ENCODE results near the gene ZFP14. TPM values are rescaled to one million over a fixed set of nuclear protein-coding genes. Genes with fewer than 3 reads are reported as not detected.

The ZFP14 gene
- total RNA-seq, 1 donor from 2014 or later = 25.1 TPM

DNA sequence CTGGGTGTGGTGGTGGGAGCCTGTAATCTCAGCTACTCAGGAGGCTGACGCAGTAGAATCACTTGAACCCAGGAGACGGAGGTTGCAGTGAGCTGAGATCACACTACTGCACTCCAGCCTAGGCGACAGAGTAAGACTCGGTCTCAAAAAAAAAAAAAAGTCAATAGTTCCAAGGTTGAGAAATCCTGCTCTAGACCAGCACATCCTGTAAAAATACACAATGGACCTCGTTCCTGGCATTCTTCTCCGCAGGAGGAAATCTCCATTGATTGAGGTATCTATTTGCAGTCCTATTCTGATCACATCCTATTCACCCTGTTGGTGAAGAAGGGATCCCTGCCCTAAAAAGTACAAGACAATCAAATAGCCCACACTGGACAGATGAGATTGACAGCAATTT, 15.2 kb downstream of the ZFP14 start:
- H3K4me2 ChIP-seq = no peak overlapping the region
- no peaks in the 10 kb centered on the region for H4K20me1 ChIP-seq (ENCODE audit: low read depth)
- H3K27me3 Mint-ChIP-seq (ENCODE audit: insufficient read depth, low read depth) = no peaks in the 10 kb centered on the region
- no peak overlapping the region for H2AFZ ChIP-seq (replicated peaks)
- no peak overlapping the region for H3K27ac ChIP-seq
- no peak overlapping the region for H3K4me3 Mint-ChIP-seq
- H3K27me3 ChIP-seq = no peaks in the 10 kb centered on the region
- no peak overlapping the region for H3K4me3 ChIP-seq
- no peaks in the 10 kb centered on the region for H3K79me2 ChIP-seq (ENCODE audit: low read depth)
- no peak for DNase-seq (ENCODE audit: low spot score)
- H3F3A ChIP-seq (ENCODE audit: low read depth) = no peaks in the 10 kb centered on the region
- no peak overlapping the region for H3K9ac ChIP-seq
- H3K9me3 ChIP-seq (ENCODE audit: low read depth) = no peaks in the 10 kb centered on the region
- TF ChIP-seq, protein P1, sequence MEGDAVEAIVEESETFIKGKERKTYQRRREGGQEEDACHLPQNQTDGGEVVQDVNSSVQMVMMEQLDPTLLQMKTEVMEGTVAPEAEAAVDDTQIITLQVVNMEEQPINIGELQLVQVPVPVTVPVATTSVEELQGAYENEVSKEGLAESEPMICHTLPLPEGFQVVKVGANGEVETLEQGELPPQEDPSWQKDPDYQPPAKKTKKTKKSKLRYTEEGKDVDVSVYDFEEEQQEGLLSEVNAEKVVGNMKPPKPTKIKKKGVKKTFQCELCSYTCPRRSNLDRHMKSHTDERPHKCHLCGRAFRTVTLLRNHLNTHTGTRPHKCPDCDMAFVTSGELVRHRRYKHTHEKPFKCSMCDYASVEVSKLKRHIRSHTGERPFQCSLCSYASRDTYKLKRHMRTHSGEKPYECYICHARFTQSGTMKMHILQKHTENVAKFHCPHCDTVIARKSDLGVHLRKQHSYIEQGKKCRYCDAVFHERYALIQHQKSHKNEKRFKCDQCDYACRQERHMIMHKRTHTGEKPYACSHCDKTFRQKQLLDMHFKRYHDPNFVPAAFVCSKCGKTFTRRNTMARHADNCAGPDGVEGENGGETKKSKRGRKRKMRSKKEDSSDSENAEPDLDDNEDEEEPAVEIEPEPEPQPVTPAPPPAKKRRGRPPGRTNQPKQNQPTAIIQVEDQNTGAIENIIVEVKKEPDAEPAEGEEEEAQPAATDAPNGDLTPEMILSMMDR (IDR thresholded peaks at IDR 0.05) = no peak
- TF ChIP-seq EZH2 (IDR thresholded peaks at IDR 0.05) (no peak), EZH2phosphoT487 (IDR thresholded peaks at IDR 0.05) (no peak)
- H3K4me1 Mint-ChIP-seq = no peaks in the 10 kb centered on the region
- peaks cover 31% of the 10 kb centered on the region for H3K9me3 Mint-ChIP-seq
- no peak overlapping the region for H3K27ac Mint-ChIP-seq
- H3K36me3 Mint-ChIP-seq = peaks cover 72% of the 10 kb centered on the region
- H3K4me1 ChIP-seq = no peaks in the 10 kb centered on the region
- peaks cover 14% of the 10 kb centered on the region for H3K36me3 ChIP-seq

DNA sequence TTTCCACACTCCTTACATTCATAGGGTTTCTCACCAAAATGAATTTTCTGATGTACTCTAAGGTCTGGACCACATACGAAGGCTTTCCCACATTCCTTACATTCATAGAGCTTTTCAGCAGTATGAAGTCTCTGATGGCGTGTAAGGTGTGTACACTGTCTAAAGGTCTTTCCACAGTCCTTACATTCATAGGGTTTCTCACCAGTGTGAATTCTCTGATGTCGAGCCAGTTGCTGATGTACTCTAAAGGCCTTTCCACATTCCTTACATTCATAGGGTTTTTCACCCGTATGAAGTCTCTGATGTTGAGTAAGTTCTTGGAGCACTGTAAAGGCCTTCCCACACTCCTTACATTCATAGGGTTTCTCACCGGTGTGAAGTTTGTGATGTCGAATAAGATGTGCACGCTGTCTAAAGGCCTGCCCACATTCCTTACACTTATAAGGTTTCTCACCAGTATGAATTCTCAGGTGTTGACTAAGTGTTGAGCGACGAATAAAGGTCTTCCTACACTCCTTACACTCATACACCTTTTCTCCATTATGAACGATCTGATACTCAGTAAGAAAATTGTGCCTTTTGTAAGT, 38.1 kb downstream of the ZFP14 start:
- no peak for DNase-seq (ENCODE audit: low spot score)
- Histone ChIP-seq H3K9me3 (ENCODE audit: low read depth) (peaks cover 22% of the 10 kb centered on the region), H3K27me3 (no peaks in the 10 kb centered on the region), H3K9ac (no peak overlapping the region), H3K4me1 (no peaks in the 10 kb centered on the region), H4K20me1 (ENCODE audit: low read depth) (no peaks in the 10 kb centered on the region), H3K4me3 (no peak overlapping the region), H3F3A (ENCODE audit: low read depth) (no peaks in the 10 kb centered on the region), H2AFZ (replicated peaks) (no peak overlapping the region), H3K36me3 (peaks cover 47% of the 10 kb centered on the region), H3K4me2 (no peak overlapping the region), H3K27ac (no peak overlapping the region), H3K79me2 (ENCODE audit: low read depth) (no peaks in the 10 kb centered on the region)
- Mint-ChIP-seq H3K4me1 (no peaks in the 10 kb centered on the region), H3K27ac (no peak overlapping the region), H3K4me3 (no peak overlapping the region), H3K9me3 (peaks cover 72% of the 10 kb centered on the region), H3K36me3 (peaks cover 62% of the 10 kb centered on the region), H3K27me3 (ENCODE audit: insufficient read depth, low read depth) (peaks cover 2% of the 10 kb centered on the region)
- TF ChIP-seq, protein P1 (IDR thresholded peaks at IDR 0.05) = no peak
- no peak for TF ChIP-seq EZH2phosphoT487 (IDR thresholded peaks at IDR 0.05)

GRCh38 chr19:36331353-36332228, 47.4 kb downstream of the ZFP14 start:
- Histone ChIP-seq H3K9ac (peak overlapping the region; percentile 50), H4K20me1 (ENCODE audit: low read depth) (peaks cover 3% of the 10 kb centered on the region), H3F3A (ENCODE audit: low read depth) (no peaks in the 10 kb centered on the region), H3K4me1 (peaks cover 11% of the 10 kb centered on the region), H3K9me3 (ENCODE audit: low read depth) (no peaks in the 10 kb centered on the region), H3K36me3 (peaks cover 2% of the 10 kb centered on the region), H3K27me3 (no peaks in the 10 kb centered on the region), H2AFZ (replicated peaks) (peak overlapping the region; percentile 84), H3K27ac (no peak overlapping the region), H3K79me2 (ENCODE audit: low read depth) (peaks cover 69% of the 10 kb centered on the region), H3K4me2 (peak overlapping the region; percentile 91), H3K4me3 (peak overlapping the region; percentile 75)
- peaks cover 7% of the 10 kb centered on the region for H3K27me3 Mint-ChIP-seq (ENCODE audit: insufficient read depth, low read depth)
- H3K4me3 Mint-ChIP-seq = peak overlapping the region; percentile 89
- TF ChIP-seq, protein P1 (IDR thresholded peaks at IDR 0.05) = peak; percentile 18
- no peak for TF ChIP-seq EZH2 (IDR thresholded peaks at IDR 0.05)
- peak; percentile 97 for DNase-seq (ENCODE audit: low spot score)
- peaks cover 61% of the 10 kb centered on the region for H3K9me3 Mint-ChIP-seq
- peaks cover 61% of the 10 kb centered on the region for H3K36me3 Mint-ChIP-seq
- H3K27ac Mint-ChIP-seq = peak overlapping the region; percentile 83
- peaks cover 21% of the 10 kb centered on the region for H3K4me1 Mint-ChIP-seq

Measured in neural progenitor cell (in vitro differentiated cells).